ENCODE data around the gene SLC5A3. TPM values are rescaled to one million over a fixed set of nuclear protein-coding genes. Genes with fewer than 3 reads are reported as not detected.

SLC5A3 gene
- total RNA-seq, 1 donor from 2014 or later = 34.0 TPM

DNA sequence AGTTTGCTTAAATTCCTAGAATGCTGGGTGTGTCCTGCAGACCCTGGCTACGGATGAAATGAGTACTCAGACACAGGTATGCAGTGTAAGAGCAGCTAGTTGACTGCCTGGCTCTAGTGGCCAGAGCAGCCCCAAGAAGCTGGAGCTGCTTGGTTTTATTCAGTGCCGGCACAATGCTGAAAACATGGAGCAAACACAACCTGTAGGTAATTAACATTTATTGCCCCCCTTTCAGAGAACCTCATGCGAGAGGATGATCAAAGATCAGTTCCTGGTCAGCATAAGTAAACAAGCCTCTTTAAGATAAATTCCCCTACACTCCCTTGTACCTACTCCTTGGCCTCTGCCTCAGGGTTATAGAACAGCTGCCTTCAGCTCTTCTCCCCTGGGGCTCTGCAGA lies 43.2 kb downstream of the SLC5A3 start:
- TF ChIP-seq, protein P1, sequence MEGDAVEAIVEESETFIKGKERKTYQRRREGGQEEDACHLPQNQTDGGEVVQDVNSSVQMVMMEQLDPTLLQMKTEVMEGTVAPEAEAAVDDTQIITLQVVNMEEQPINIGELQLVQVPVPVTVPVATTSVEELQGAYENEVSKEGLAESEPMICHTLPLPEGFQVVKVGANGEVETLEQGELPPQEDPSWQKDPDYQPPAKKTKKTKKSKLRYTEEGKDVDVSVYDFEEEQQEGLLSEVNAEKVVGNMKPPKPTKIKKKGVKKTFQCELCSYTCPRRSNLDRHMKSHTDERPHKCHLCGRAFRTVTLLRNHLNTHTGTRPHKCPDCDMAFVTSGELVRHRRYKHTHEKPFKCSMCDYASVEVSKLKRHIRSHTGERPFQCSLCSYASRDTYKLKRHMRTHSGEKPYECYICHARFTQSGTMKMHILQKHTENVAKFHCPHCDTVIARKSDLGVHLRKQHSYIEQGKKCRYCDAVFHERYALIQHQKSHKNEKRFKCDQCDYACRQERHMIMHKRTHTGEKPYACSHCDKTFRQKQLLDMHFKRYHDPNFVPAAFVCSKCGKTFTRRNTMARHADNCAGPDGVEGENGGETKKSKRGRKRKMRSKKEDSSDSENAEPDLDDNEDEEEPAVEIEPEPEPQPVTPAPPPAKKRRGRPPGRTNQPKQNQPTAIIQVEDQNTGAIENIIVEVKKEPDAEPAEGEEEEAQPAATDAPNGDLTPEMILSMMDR (IDR thresholded peaks at IDR 0.05; ENCODE audit: insufficient read depth, low read length, severe bottlenecking) = no peak
- Histone ChIP-seq H3K4me3 (ENCODE audit: low read depth, low read length) (no peak overlapping the region), H3K27me3 (ENCODE audit: control insufficient read depth, insufficient read depth, low read length) (no peaks in the 10 kb centered on the region), H3K36me3 (ENCODE audit: control insufficient read depth, insufficient read depth, low read length) (no peaks in the 10 kb centered on the region)
- FAIRE-seq = no peak
- no peak for DNase-seq (ENCODE audit: low read depth)

DNA sequence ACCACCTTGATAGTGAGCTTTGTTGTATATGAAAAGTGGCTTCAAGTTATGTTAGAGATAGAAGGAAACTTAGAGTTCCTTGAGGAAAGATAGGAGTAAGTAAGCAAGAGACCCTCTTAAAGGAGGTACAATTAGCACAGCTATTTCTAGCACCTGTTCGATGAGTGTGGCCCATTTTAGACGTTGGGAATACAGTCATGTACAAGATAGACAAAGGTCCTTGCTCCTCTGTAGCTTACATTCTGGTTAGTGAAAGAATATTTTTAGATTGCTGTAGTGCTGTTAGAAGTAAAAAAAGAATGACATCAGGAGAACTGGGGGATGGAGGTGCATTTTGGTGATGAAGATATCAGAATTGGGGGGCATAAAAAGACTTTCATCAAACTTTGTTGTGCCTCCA lies 47.5 kb downstream of the SLC5A3 start:
- TF ChIP-seq, protein P1 (IDR thresholded peaks at IDR 0.05; ENCODE audit: insufficient read depth, low read length, severe bottlenecking) = no peak

DNA sequence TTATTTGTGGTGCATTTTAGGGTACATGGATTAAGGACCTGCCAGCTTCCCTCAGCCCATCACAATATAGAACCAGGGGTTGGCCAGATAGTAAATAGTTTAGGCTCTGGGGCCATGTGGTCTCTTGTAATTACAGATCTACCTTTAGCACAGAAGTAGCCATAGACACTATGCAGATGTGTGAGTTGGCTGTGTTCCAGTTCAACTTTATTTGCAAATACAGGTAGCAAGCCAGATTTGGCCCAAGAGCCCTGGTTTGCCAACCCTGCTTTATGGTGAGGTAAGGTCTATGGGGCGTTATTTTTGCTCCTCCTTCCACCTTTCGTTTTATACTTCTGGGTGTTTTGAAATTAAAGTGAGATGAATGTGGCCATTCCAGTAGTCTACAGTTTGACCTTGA lies 48.7 kb downstream of the SLC5A3 start:
- DNase-seq (ENCODE audit: low read depth) (no peak), FAIRE-seq (no peak)
- Histone ChIP-seq H3K36me3 (ENCODE audit: control insufficient read depth, insufficient read depth, low read length) (peaks cover 4% of the 10 kb centered on the region), H3K4me3 (ENCODE audit: low read depth, low read length) (no peak overlapping the region), H3K27me3 (ENCODE audit: control insufficient read depth, insufficient read depth, low read length) (no peaks in the 10 kb centered on the region)
- TF ChIP-seq, protein P1 (IDR thresholded peaks at IDR 0.05; ENCODE audit: insufficient read depth, low read length, severe bottlenecking) = no peak

More for the DNA sequence above, 47.5 kb downstream of the SLC5A3 start:
- FAIRE-seq (no peak), DNase-seq (ENCODE audit: low read depth) (no peak)
- Histone ChIP-seq H3K36me3 (ENCODE audit: control insufficient read depth, insufficient read depth, low read length) (peaks cover 4% of the 10 kb centered on the region), H3K4me3 (ENCODE audit: low read depth, low read length) (no peak overlapping the region), H3K27me3 (ENCODE audit: control insufficient read depth, insufficient read depth, low read length) (no peaks in the 10 kb centered on the region)

Other genes starting within 250 kb of the SLC5A3 start
- gene ATP5PO, start 157.8 kb upstream of the SLC5A3 start, total RNA-seq = 160 and 341 TPM in 2 replicates
- 12.0 and 14.2 TPM in 2 replicates for gene MRPS6, start within 50 bp of the SLC5A3 start, total RNA-seq

Measured in bronchial epithelial cell (primary cell).